Spleen (tissue), 7 donors: Measurements from ENCODE around the gene YIF1B.

Source experiments
- POLR2AphosphoS5 ChIP-seq, 3 donors: sonication (generic); formaldehyde crosslinking; IDR thresholded peaks; one replicate each; pipeline ENCODE4 v1.5.1; 2017; ENCODE audit warnings: antibody characterized with exemption in 3 of 3
- TF ChIP-seq, protein P1 (sequence below), 11 experiments: fragments of 200-600 bp in 7 of 11; fragments of 450-650 bp in 4 of 11; sonication (generic) in 4 of 11; IDR thresholded peaks in 8 of 11; conservative IDR thresholded peaks in 3 of 11; 1 replicate in 7 of 11; 2 replicates in 4 of 11; pipeline versions ENCODE4 v1.4.0 to v1.8.0; 2016 to 2021; ENCODE audit warnings: antibody characterized with exemption in 11 of 11, inconsistent platforms in 4 of 11, mild to moderate bottlenecking in 1 of 11
- donor health status: DM: no; HTN: no; CAD: no; lungs with moderate emphysema.
- donor health status: DM: no; HTN: no; CAD: no.
- donor health status: DM: no; HTN: no; CAD: no.

DNA sequence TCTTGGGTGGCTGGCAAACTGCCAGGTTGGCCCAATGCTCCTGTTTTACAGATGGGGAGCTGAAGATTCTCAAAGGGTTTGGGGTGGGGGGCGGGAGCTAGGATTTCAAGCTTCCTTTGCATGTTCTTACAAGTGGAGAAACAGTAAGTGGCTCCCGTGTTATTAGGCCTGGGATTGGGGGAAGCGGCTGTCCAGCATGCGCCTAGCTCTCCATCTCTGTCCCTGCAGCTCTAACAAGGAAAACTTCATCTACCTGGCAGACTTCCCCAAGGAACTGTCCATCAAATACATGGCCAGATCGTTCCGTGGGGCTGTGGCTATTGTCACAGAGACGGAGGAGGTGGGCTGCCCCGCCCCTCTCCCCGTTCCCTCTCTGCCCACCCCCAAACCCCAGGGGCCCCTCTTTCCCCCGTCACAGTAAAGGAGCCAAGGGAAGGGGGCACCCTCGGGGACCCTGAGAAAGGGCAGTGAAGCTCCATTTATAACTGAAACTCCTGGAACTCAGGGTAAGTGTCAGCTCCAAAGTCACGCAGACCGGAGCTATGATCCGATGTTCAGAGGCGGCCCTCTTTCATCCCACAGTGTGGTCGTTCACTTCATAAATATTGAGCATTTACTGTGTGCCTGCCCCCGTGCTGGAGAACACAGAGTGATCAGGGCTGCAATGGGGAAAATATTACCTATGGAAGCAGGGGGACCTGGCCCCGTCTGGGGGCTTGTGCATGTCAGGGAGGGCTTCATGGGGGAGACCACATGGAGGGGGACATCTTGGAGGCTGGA, 43.7 kb upstream of the YIF1B start:
- TF ChIP-seq, protein P1, sequence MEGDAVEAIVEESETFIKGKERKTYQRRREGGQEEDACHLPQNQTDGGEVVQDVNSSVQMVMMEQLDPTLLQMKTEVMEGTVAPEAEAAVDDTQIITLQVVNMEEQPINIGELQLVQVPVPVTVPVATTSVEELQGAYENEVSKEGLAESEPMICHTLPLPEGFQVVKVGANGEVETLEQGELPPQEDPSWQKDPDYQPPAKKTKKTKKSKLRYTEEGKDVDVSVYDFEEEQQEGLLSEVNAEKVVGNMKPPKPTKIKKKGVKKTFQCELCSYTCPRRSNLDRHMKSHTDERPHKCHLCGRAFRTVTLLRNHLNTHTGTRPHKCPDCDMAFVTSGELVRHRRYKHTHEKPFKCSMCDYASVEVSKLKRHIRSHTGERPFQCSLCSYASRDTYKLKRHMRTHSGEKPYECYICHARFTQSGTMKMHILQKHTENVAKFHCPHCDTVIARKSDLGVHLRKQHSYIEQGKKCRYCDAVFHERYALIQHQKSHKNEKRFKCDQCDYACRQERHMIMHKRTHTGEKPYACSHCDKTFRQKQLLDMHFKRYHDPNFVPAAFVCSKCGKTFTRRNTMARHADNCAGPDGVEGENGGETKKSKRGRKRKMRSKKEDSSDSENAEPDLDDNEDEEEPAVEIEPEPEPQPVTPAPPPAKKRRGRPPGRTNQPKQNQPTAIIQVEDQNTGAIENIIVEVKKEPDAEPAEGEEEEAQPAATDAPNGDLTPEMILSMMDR (IDR thresholded peaks at IDR 0.05 in 8 of 11, conservative IDR thresholded peaks at IDR 0.05 in 3 of 11): no peak
- TF ChIP-seq POLR2AphosphoS5 (IDR thresholded peaks at IDR 0.05): no peak
